Prostate gland (tissue), 2 donors: ENCODE results near the gene SH3BGRL.
A peak's percentile ranks its signal among the peaks of the same experiment; 100 is the strongest.

Source experiments
- CTCF ChIP-seq, 4 experiments: fragments of 200-600 bp in 2 of 4; fragments of 450-650 bp in 2 of 4; sonication (generic) in 2 of 4; IDR thresholded peaks; 1 replicate in 3 of 4; 2 replicates in 1 of 4; pipeline ENCODE4 v1.5.1; 2016 to 2019; ENCODE audit warnings: antibody characterized with exemption in 4 of 4, mild to moderate bottlenecking in 2 of 4, moderate library complexity in 2 of 4
- POLR2A ChIP-seq: fragments of 450-650 bp; IDR thresholded peaks from one replicate; pipeline ENCODE4 v1.6.1; 2016; ENCODE audit warnings: antibody characterized with exemption, mild to moderate bottlenecking
- POLR2AphosphoS5 ChIP-seq: sonication (generic); formaldehyde crosslinking; IDR thresholded peaks from one replicate; pipeline ENCODE4 v1.6.1; 2017; ENCODE audit warnings: antibody characterized with exemption

GRCh38 chrX:81195712-81196111 lies 6.2 kb upstream of the SH3BGRL start:
- TF ChIP-seq CTCF (IDR thresholded peaks at IDR 0.05), result peak in 2 of 4 experiments; percentile 10 to 54
- TF ChIP-seq POLR2AphosphoS5, result no peak
- TF ChIP-seq POLR2A, result no peak
